Astrocyte of the spinal cord (primary cell): ENCODE data around the gene GSTK1.

Source experiments
- DNase-seq: peaks from one replicate; pipeline ENCODE4 v3.0.0; 2011; ENCODE audit warnings: low read depth, low spot score
- H3K4me3 ChIP-seq: 2 replicates; pipeline ENCODE4 v1.5.1; 2011; ENCODE audit warnings: low read depth, mild to moderate bottlenecking, low read length, moderate library complexity
- in situ Hi-C: cut with HindIII; loops from 2 replicates; pipeline ENCODE4 v1.10.0; 2017; ENCODE audit warnings: low sequenced_read_pairs
- TF ChIP-seq, protein P1 (sequence below): IDR thresholded peaks from 2 replicates; pipeline ENCODE4 v1.5.1; 2012; ENCODE audit warnings: low read depth, mild to moderate bottlenecking, low read length, inconsistent platforms

Gene GSTK1

DNA sequence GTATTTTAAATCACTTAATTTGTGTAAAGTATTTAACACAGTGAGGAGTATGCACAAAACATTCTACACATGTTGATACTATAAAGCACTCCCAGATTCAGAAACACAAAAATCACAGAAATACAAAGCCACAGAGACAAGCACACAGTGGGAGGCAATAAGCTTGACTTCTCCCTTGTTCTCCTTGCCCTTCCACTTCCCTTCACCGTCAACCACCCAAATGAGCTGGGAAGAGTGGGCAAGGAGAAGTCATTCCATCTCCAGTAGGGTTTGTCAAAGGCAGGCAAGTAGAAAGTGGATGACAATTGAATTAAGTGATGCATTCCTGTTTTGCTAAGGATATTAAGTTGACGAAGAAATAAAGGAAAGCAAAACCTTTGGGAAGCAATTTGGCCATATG is 17.3 kb downstream of the GSTK1 start:
- DNase-seq: no peak
- TF ChIP-seq, protein P1, sequence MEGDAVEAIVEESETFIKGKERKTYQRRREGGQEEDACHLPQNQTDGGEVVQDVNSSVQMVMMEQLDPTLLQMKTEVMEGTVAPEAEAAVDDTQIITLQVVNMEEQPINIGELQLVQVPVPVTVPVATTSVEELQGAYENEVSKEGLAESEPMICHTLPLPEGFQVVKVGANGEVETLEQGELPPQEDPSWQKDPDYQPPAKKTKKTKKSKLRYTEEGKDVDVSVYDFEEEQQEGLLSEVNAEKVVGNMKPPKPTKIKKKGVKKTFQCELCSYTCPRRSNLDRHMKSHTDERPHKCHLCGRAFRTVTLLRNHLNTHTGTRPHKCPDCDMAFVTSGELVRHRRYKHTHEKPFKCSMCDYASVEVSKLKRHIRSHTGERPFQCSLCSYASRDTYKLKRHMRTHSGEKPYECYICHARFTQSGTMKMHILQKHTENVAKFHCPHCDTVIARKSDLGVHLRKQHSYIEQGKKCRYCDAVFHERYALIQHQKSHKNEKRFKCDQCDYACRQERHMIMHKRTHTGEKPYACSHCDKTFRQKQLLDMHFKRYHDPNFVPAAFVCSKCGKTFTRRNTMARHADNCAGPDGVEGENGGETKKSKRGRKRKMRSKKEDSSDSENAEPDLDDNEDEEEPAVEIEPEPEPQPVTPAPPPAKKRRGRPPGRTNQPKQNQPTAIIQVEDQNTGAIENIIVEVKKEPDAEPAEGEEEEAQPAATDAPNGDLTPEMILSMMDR: no peak
- no peak overlapping the region for H3K4me3 ChIP-seq
- in situ Hi-C loops: no loop called here

- DNase-seq: no peak
- in situ Hi-C loops: no loop called here
- no peak overlapping the region for H3K4me3 ChIP-seq
- TF ChIP-seq, protein P1: no peak
Measured at GRCh38 chr7:143281529-143281928, 18.3 kb downstream of the GSTK1 start.

DNA sequence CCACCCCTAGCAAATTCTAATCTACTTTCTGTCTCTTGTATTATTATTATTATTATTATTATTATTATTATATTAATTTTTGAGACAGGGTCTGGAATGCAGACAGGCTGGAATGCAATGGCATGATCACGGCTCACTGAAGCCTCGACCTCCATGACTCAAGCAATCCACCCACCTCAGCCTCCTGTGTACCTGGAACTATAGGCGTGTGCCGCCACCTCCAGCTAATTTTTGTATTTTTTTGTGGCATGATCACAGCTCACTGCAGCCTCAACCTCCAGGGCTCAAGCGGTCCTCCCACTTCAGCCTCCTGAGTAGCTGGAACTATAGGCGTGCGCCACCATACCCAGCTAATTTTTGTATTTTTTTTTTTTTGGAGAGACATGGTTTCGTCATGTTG is 18.9 kb downstream of the GSTK1 start:
- in situ Hi-C loops: no loop called here
- DNase-seq: no peak

DNA sequence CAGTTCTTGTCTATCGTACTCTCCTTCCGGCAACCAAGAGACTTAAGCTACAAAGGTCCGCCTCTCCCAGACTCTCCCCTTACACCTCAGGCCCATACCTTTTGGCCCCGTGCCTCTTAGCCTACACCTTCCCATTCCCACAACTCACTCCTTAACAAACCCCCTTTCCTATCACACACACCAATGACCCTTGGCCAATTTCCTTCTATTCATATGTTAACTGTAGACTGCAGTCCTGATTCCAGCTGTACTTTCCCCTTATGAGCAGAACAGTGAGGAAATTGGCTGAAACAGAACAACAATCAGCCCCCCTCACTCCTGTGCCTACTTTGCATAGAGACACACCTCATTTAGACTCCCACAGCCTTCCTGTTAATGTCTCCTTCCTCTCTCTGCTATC is 20.1 kb downstream of the GSTK1 start:
- TF ChIP-seq, protein P1: no peak
- no peak for DNase-seq
- in situ Hi-C loops: no loop called here
- no peak overlapping the region for H3K4me3 ChIP-seq

More for the DNA sequence above, 18.9 kb downstream of the GSTK1 start:
- no peak overlapping the region for H3K4me3 ChIP-seq
- TF ChIP-seq, protein P1: no peak

DNA sequence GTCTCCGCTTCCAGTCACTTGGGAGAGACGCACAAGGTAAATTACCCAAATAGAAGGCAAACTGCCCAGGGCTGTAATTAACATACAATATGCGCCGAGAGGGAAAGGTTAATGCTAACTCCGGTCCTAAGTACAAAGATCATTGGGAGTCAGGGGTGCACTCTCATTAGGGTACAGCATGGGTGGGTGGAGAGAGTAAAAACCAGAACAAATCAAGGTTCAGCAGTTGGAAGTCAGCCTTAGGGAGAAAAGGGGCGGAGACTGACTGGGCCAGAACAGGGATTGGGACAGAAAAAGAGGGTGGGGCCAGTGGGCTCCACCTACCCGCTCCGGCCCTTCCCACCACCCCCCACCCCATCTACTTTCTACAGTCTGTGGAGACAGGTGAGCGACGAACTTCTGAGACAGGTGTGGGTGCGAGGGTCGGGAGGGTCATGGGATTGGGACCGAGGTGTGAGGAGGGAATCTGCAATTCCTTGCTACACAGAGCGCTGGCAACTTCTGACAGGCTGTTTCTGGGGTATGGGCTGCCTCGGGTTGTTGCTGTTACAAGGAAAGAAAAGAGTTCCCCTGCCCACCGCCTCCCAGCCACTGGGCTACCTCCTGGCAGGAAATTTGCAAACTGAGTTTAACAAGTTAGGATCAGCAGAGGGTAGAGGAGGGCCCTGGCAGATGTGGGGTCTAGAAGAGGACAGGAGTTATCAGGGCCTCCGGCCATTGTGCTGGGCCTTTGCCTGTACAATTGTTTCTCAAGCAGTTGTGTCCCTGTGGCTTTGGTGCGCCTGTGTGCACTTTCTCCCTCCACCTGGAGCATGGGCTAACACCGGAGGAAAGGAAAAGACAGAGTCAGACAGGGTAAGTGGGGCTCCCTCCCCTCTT is 21.6 kb downstream of the GSTK1 start, which contains the start of gene TMEM139:
Gene TMEM139 (plus strand): TSS at position 368 of the 879 bp plus-strand sequence. CDS start 1,000 bp downstream, outside the sequence.
- H3K4me3 ChIP-seq: no peak within 1 kb of the TSS
- in situ Hi-C loops: no loop called here
- no peak for DNase-seq
- TF ChIP-seq, protein P1: no peak

DNA sequence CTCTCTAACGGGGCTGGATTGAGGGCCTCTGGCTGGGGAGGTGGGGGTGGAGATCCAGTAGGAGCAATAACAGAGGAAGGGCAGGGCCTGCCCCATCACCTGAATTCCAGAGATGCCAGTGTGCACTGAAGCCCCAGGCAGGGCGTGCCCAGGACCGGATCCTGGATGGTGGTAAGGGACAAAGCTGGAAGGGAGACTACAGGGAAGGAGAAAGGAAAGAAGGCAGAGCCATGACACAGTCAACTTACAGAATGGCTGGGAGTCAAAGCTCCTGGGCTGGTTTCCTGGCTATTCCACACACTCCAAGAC is 22.2 kb downstream of the GSTK1 start:
- in situ Hi-C loops: no loop called here
- no peak overlapping the region for H3K4me3 ChIP-seq
- no peak for DNase-seq
- TF ChIP-seq, protein P1: no peak
